NCI-H2227 (cell line): ENCODE results near the gene TMEM86B.

ENCODE experiments used
- DNase-seq: peaks from one replicate; lab custom pipeline; 2025; ENCODE audit not compliant: unreplicated experiment; lab: John Stamatoyannopoulos, UW

Gene TMEM86B

DNA sequence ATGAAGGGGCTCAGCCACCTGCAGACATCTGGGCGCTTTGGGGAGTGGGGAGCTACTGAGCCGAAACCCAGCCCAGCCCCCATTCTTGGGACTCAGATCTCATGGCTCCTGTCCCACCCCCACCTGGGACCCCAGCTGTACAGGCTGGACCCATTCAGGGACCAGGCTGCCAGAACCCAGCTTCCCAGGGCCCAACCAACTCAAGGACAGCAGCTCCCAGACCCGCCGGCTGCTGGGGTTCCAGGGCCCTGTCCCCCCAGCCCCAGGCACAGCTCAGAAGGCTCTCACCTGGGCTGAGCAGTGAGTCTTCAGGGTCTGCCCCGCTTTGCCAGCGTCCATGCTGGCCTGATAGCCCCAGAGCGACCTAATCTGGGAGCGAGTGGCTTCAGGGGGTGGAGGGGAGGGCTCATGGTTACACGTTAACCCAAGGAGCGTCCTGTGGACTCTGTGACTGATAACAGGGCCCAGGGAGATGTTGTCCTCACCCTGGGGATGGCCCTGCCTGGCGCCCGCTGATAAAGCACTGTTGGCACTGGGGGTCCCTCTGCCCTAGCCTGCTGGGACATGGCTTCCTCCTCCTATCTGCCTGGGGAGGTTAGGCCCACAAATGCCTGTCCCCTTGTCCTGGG is at the start of gene TMEM86B:
Gene TMEM86B, minus strand, starts transcription at position 361 of the 629 bp plus-strand sequence. Its CDS starts 22 bp downstream, at position 339.
- no peak for DNase-seq

GRCh38 chr19:55277494-55277893 is 48.9 kb upstream of the TMEM86B start:
- no peak for DNase-seq

GRCh38 chr19:55276720-55277430 is 48.3 kb upstream of the TMEM86B start:
- no peak for DNase-seq

GRCh38 chr19:55275851-55276719 is 47.5 kb upstream of the TMEM86B start:
- DNase-seq, result no peak

- DNase-seq, result no peak
Observed at GRCh38 chr19:55273978-55274707, 45.6 kb upstream of the TMEM86B start.

DNA sequence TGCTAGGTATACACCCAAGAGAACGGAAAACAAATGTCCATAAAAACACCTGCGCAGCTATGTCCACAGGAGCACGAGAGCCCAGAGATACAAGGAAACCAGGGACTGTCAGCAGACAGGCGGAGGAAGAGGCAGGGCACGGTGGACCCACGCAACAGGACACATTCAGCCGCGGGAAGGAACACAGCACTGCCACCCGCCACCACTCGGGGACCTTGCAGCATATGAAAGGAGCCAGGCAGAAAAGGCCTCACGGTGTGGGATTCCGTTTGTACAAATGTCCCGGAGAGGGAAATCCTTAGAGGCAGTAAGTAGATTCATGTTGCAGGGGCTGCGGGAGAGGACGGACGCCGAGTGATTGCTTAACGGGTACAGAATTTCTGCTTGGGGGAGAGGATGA is 43.6 kb upstream of the TMEM86B start:
- no peak for DNase-seq

GRCh38 chr19:55270172-55270942 is 41.8 kb upstream of the TMEM86B start:
- no peak for DNase-seq

GRCh38 chr19:55269299-55269698 is 40.7 kb upstream of the TMEM86B start:
- no peak for DNase-seq

DNA sequence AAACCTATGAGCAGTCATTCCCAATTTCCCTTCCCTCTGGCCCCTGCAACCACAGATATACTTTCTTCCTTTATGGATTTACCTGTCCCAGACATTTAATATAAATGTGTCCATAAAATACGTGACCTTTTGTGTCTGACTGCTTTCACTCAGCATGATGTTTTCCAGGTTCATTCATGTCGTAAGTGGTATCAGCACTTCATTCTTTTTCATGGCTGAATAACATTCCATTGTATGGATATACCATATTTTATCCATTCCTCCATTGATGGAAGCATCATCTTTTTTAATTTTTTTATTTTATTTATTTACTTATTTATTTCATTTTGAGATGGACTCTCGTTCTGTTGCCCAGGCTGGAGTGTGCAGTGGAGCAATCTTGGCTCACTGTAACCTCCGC is 38.3 kb upstream of the TMEM86B start:
- DNase-seq, result no peak

DNA sequence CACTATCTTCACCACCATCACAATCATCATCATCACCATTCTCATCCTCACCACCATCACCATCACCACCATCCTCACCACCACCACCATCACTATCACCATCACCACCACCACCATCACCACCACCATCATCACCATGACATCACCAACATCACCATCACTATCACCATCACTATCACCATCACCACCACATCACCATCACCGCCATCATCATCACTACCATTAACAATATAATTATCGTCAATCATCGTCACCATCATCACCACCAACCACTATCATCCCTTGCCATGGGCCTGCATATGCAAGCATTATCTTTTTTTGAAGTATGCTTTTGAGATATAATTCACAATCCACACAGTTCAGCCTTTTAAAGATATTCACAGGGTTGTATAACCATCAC is 37.8 kb upstream of the TMEM86B start:
- DNase-seq, result no peak

DNA sequence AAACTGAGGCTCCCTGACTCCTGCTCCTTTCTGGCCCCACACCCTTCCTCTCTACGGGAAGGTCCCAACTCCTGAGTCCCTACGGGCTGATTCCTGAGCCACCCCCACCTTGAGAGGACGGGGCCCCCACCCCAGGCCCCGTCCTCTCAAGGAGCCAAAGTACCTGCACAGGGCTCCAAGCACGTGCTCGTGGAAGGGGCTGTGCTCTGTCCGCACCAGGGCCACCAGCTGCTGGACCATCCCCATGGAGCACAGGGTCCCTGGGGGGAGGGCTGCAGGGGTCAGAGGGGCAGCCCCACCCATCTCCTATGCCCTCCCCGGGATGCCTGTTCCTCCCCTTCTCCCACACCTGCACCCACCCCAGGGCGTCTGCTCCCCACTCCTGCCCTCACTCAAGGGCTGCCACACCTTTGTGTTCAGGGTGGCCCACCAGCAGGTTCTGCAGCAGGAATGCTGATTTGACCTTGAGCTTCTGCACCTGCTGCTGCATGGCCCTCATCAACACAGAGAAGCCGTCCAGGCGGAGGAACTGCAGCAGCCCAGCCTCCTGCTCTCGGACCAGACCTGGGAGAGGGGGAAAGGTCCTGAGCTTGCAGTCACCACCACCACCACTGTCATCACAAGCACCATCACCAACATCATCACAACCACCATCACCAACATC is 37.3 kb upstream of the TMEM86B start:
- DNase-seq, result no peak

GRCh38 chr19:55265173-55265572 is 36.6 kb upstream of the TMEM86B start:
- DNase-seq, result no peak

DNA sequence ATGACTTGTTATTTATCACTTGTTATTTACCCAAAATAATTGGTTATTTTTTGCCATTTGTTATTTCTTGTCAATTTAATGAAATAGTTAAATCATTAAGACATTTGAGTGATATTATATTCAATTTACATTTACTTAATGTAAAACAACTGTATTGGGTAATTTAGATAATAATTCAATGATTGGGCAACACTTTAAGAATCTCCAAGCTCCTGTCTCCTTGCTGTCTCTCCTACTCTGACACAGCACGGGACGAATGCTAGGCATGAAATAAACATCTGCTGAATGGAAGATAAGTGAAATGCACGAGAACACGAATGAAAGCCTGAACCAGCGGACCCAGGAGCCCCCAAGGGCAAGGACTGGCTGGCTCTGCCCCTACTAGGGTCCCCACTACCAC is 36.0 kb upstream of the TMEM86B start:
- DNase-seq, result no peak

- no peak for DNase-seq
Observed at GRCh38 chr19:55262359-55262758, 33.8 kb upstream of the TMEM86B start.

DNA sequence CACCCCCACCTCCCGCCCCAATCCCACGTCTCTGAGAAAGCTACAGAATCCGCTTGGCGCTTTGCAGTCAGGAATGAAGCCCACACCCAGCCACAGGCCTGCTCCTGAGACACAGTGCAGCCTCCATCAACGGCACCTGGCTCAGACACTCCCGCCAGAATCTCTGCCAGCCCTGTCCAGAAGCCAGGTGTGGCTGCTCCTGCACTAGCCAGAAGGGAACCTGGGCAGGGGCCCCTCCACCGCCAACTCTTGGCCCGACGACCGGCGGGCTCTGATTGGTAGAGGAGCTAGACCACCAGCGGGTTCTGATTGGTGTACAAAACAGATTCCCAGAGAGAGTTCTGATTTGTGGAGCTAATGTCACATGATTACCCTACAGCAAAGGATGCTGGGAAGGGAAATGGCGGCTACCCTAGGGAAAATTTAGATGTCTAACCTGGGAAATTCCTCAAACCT is 33.1 kb upstream of the TMEM86B start:
- DNase-seq, result peak; percentile 41

DNA sequence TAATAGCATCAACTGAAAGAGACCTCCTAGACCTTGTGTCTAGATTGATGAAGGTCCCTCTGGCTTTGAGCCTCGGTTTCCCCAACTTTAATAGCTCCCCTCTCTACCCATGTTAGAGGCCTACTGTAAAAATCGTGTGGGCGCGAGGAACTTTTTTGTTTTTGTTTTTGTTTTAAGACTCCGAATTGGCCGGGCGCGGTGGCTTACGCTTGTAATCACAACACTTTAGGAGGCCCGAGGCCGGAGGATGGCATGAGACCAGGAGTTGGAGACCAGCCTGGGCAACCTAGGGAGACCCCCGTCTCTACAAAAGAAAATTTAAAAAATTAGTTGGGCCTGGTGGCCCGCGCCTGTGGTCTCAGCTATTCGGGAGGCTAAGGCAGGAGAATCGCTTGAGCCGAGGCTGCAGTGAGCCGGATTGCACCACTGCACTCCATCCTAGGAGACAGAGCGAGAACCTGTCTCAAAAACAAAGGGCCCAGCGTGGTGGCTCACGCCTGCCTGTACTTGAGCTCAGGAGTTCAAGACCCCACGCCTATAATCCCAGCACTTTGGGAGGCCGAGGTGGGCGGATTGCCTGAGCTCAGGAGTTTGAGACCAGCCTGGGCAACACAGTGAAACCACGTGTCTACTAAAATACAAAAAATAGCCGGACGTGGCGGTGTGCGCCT is 31.1 kb upstream of the TMEM86B start:
- peak; percentile 82 for DNase-seq

DNA sequence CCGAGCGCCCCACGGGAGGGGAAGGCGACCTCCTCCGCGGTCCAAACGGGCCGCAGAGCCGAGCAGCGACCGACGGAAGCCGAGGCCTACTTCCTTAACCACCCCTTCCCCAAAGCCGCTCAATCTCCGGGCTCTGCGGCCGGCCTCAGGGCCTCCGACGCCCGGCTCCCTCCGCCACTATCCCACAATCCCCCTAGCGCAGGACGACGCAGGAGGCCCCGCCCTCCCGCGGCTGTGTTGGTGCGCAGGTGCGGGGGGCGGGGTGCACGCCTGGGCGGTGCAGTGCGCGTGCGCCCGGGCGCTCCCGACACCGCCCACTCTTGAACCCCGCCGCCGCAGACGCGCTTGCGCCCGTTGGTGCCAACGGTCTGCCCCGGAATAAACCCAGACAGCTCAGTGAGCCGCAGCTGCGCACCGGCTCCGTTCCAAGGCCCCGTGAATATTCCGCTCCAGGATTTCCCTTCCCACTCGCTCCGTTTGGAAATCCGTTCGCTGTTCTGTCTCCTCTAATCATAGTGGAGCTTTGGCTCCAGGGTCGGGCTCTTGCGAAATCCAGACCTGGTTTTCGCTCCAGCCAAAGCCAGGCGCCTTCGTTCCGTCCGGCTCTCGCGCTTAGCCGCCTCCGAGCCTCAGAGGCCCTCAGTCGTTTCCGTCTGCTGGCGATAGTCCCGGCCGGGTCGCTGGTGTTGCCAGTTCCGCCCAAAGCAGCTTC is 30.4 kb upstream of the TMEM86B start, which contains the start of gene PPP6R1:
Gene PPP6R1, minus strand, starts transcription at position 190 of the 712 bp plus-strand sequence. CDS start 11,914 bp downstream, outside the sequence.
- DNase-seq, result peak; percentile 100

- peak; percentile 81 for DNase-seq
Observed at GRCh38 chr19:55258476-55258827, 29.9 kb upstream of the TMEM86B start.
